Kidney glomerular epithelial cell (primary cell): ENCODE results near the gene SPATC1L.
"Not testable (repeated sequence)": the region's sequence is repeated elsewhere in the genome, so short reads cannot be mapped to it uniquely, and the experiment has no call there.

Experiments
- DNase-seq: peaks from one replicate; lab custom pipeline; 2025; lab: John Stamatoyannopoulos, UW

The SPATC1L gene

GRCh38 chr21:46200877-46201803 is 16.9 kb upstream of the SPATC1L start:
- not testable (repeated sequence) for DNase-seq

- no peak for DNase-seq
Observed at GRCh38 chr21:46199436-46200373, 15.4 kb upstream of the SPATC1L start.

GRCh38 chr21:46196733-46197132 is 12.5 kb upstream of the SPATC1L start:
- no peak for DNase-seq

- no peak for DNase-seq
Observed at GRCh38 chr21:46195595-46196195, 11.4 kb upstream of the SPATC1L start.

GRCh38 chr21:46194374-46195334 is 10.4 kb upstream of the SPATC1L start:
- DNase-seq = no peak

GRCh38 chr21:46193829-46194373 is 9.6 kb upstream of the SPATC1L start:
- no peak for DNase-seq

- DNase-seq = no peak
Observed at GRCh38 chr21:46191686-46192575, 7.7 kb upstream of the SPATC1L start.

- DNase-seq = peak; percentile 16
Observed at GRCh38 chr21:46191257-46191685, 7.0 kb upstream of the SPATC1L start.

- no peak for DNase-seq
Observed at GRCh38 chr21:46190491-46191131, 6.4 kb upstream of the SPATC1L start.

GRCh38 chr21:46189959-46190490 is 5.8 kb upstream of the SPATC1L start:
- DNase-seq = no peak

- DNase-seq = peak; percentile 6
Observed at GRCh38 chr21:46189213-46189958, 5.1 kb upstream of the SPATC1L start.

- peak; percentile 3 for DNase-seq
Observed at GRCh38 chr21:46188226-46189212, 4.3 kb upstream of the SPATC1L start.

- no peak for DNase-seq
Observed at GRCh38 chr21:46187814-46188213, 3.6 kb upstream of the SPATC1L start.

- DNase-seq = no peak
Observed at GRCh38 chr21:46187261-46187660, 3.0 kb upstream of the SPATC1L start.

- DNase-seq = no peak
Observed at GRCh38 chr21:46185716-46186115, 1.5 kb upstream of the SPATC1L start.

- no peak for DNase-seq
Observed at GRCh38 chr21:46184625-46185555, 631 bp upstream of the SPATC1L start.
